ENCODE measurements around the gene COG4.

The COG4 gene

DNA sequence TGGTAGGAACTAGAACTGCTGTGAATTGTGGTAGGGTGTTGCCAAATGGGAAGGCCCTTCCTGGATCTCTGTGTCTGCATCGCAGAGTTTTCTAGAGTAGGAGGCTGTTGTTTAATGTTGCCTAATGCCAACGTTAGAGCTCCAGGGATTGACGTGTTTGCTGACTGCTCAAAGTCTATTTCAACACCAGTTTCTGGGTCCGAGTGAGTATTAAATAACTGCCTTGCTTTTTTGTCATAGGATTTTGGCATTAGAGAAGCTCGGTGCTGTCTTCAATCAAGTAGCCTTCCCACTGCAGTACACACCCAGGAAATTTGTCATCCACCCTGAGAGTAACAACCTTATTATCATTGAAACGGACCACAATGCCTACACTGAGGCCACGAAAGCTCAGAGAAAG, 40.3 kb upstream of the COG4 start:
- Histone ChIP-seq H3K9me3 (ENCODE audit: low read depth, low read length) (no peaks in the 10 kb centered on the region), H3K9ac (ENCODE audit: insufficient read length) (no peak overlapping the region), H3K36me3 (ENCODE audit: insufficient read depth, low read length) (peaks cover 92% of the 10 kb centered on the region), H3K27ac (no peak overlapping the region), H3K4me3 (no peak overlapping the region)
- no peak for TF ChIP-seq POLR2AphosphoS5 (IDR thresholded peaks at IDR 0.05; ENCODE audit: borderline replicate concordance, low read depth, low read length)
- TF ChIP-seq EZH2 (IDR thresholded peaks at IDR 0.05), result no peak
- no peak for TF ChIP-seq FOXP2 (optimal IDR thresholded peaks at IDR 0.05; ENCODE audit: control extremely low read depth, extremely low read length, insufficient read depth)
- DNase-seq (ENCODE audit: low read depth, low spot score), result no peak

DNA sequence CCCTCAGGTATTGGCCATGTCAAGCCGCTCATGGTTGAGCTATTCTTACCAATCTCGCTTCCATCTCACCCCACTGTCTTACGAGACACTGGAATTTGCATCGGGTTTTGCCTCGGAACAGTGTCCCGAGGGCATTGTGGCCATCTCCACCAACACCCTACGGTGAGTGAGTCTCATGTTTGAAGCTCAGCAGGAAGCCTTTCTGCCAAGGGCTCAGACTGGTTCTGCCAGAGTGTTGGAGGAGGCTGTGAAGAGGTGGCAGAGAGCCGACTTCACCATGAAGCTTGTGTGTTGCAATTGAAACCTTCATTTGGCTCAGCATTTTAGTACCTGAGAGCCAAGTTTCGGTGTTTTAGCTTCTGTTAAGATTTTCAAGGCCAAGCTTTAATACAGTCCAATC, 38.3 kb upstream of the COG4 start:
- no peak for DNase-seq (ENCODE audit: low read depth, low spot score)
- Histone ChIP-seq H3K9ac (ENCODE audit: insufficient read length) (no peak overlapping the region), H3K9me3 (ENCODE audit: low read depth, low read length) (no peaks in the 10 kb centered on the region), H3K36me3 (ENCODE audit: insufficient read depth, low read length) (peaks cover 89% of the 10 kb centered on the region), H3K27ac (no peak overlapping the region), H3K4me3 (no peak overlapping the region)
- no peak for TF ChIP-seq POLR2AphosphoS5 (IDR thresholded peaks at IDR 0.05; ENCODE audit: borderline replicate concordance, low read depth, low read length)

GRCh38 chr16:70556063-70556462, 32.7 kb upstream of the COG4 start:
- Histone ChIP-seq H3K4me3 (no peak overlapping the region), H3K9ac (ENCODE audit: insufficient read length) (no peak overlapping the region), H3K9me3 (ENCODE audit: low read depth, low read length) (no peaks in the 10 kb centered on the region), H3K27ac (no peak overlapping the region), H3K36me3 (ENCODE audit: insufficient read depth, low read length) (peaks cover 82% of the 10 kb centered on the region)
- TF ChIP-seq FOXP2 (optimal IDR thresholded peaks at IDR 0.05; ENCODE audit: control extremely low read depth, extremely low read length, insufficient read depth) (no peak), EZH2 (IDR thresholded peaks at IDR 0.05) (no peak), POLR2AphosphoS5 (IDR thresholded peaks at IDR 0.05; ENCODE audit: borderline replicate concordance, low read depth, low read length) (no peak)
- DNase-seq (ENCODE audit: low read depth, low spot score), result no peak

- H3K4me3 ChIP-seq, result no peak overlapping the region
- no peak overlapping the region for H3K9ac ChIP-seq (ENCODE audit: insufficient read length)
- peaks cover 83% of the 10 kb centered on the region for H3K36me3 ChIP-seq (ENCODE audit: insufficient read depth, low read length)
- TF ChIP-seq FOXP2 (optimal IDR thresholded peaks at IDR 0.05; ENCODE audit: control extremely low read depth, extremely low read length, insufficient read depth) (no peak), EZH2 (IDR thresholded peaks at IDR 0.05) (no peak), POLR2AphosphoS5 (IDR thresholded peaks at IDR 0.05; ENCODE audit: borderline replicate concordance, low read depth, low read length) (no peak)
- H3K27ac ChIP-seq, result no peak overlapping the region
- DNase-seq (ENCODE audit: low read depth, low spot score), result no peak
- H3K9me3 ChIP-seq (ENCODE audit: low read depth, low read length), result no peaks in the 10 kb centered on the region
Measured at GRCh38 chr16:70553645-70554044, 30.3 kb upstream of the COG4 start.

DNA sequence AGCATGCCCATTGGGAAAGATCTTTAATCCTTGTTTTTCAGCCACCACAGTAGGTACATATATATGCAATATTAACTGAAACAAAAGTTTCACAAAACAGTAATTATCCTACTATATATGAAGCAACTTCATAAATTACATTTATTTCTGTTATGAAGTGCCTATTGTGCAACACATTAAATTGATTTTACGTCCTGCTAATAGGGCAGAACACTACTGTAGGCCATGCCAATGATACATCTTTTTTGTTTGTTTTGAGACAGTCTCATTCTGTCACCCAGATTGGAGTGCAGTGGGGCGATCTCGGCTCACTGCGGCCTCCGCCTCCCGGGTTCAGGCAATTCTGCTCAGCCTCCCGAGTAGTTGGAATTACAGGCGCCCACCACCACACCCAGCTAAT, 29.3 kb upstream of the COG4 start:
- H3K36me3 ChIP-seq (ENCODE audit: insufficient read depth, low read length), result peaks cover 86% of the 10 kb centered on the region
- no peak overlapping the region for H3K4me3 ChIP-seq
- H3K9me3 ChIP-seq (ENCODE audit: low read depth, low read length), result no peaks in the 10 kb centered on the region
- H3K27ac ChIP-seq, result no peak overlapping the region
- H3K9ac ChIP-seq (ENCODE audit: insufficient read length), result no peak overlapping the region
- DNase-seq (ENCODE audit: low read depth, low spot score), result no peak
- TF ChIP-seq FOXP2 (optimal IDR thresholded peaks at IDR 0.05; ENCODE audit: control extremely low read depth, extremely low read length, insufficient read depth) (no peak), POLR2AphosphoS5 (IDR thresholded peaks at IDR 0.05; ENCODE audit: borderline replicate concordance, low read depth, low read length) (no peak), EZH2 (IDR thresholded peaks at IDR 0.05) (no peak)

GRCh38 chr16:70551788-70552187, 28.4 kb upstream of the COG4 start:
- Histone ChIP-seq H3K36me3 (ENCODE audit: insufficient read depth, low read length) (peaks cover 81% of the 10 kb centered on the region), H3K9me3 (ENCODE audit: low read depth, low read length) (no peaks in the 10 kb centered on the region), H3K27ac (no peak overlapping the region), H3K4me3 (no peak overlapping the region), H3K9ac (ENCODE audit: insufficient read length) (no peak overlapping the region)
- TF ChIP-seq POLR2AphosphoS5 (IDR thresholded peaks at IDR 0.05; ENCODE audit: borderline replicate concordance, low read depth, low read length) (no peak), EZH2 (IDR thresholded peaks at IDR 0.05) (no peak), FOXP2 (optimal IDR thresholded peaks at IDR 0.05; ENCODE audit: control extremely low read depth, extremely low read length, insufficient read depth) (no peak)
- no peak for DNase-seq (ENCODE audit: low read depth, low spot score)

- no peak for DNase-seq (ENCODE audit: low read depth, low spot score)
- TF ChIP-seq EZH2 (IDR thresholded peaks at IDR 0.05) (no peak), POLR2AphosphoS5 (IDR thresholded peaks at IDR 0.05; ENCODE audit: borderline replicate concordance, low read depth, low read length) (no peak), FOXP2 (optimal IDR thresholded peaks at IDR 0.05; ENCODE audit: control extremely low read depth, extremely low read length, insufficient read depth) (no peak)
- no peak overlapping the region for H3K4me3 ChIP-seq
- no peaks in the 10 kb centered on the region for H3K9me3 ChIP-seq (ENCODE audit: low read depth, low read length)
- H3K9ac ChIP-seq (ENCODE audit: insufficient read length), result no peak overlapping the region
- no peak overlapping the region for H3K27ac ChIP-seq
- peaks cover 78% of the 10 kb centered on the region for H3K36me3 ChIP-seq (ENCODE audit: insufficient read depth, low read length)
Measured at GRCh38 chr16:70550082-70550481, 26.7 kb upstream of the COG4 start.

GRCh38 chr16:70548936-70549335, 25.6 kb upstream of the COG4 start:
- Histone ChIP-seq H3K27ac (no peak overlapping the region), H3K4me3 (no peak overlapping the region), H3K9me3 (ENCODE audit: low read depth, low read length) (no peaks in the 10 kb centered on the region), H3K9ac (ENCODE audit: insufficient read length) (no peak overlapping the region), H3K36me3 (ENCODE audit: insufficient read depth, low read length) (peaks cover 76% of the 10 kb centered on the region)
- TF ChIP-seq POLR2AphosphoS5 (IDR thresholded peaks at IDR 0.05; ENCODE audit: borderline replicate concordance, low read depth, low read length) (no peak), FOXP2 (optimal IDR thresholded peaks at IDR 0.05; ENCODE audit: control extremely low read depth, extremely low read length, insufficient read depth) (no peak), EZH2 (IDR thresholded peaks at IDR 0.05) (no peak)
- DNase-seq (ENCODE audit: low read depth, low spot score), result no peak

GRCh38 chr16:70544548-70544947, 21.2 kb upstream of the COG4 start:
- peaks cover 80% of the 10 kb centered on the region for H3K36me3 ChIP-seq (ENCODE audit: insufficient read depth, low read length)
- no peak for TF ChIP-seq EZH2 (IDR thresholded peaks at IDR 0.05)
- H3K27ac ChIP-seq, result no peak overlapping the region

More at GRCh38 chr16:70544548-70544947, 21.2 kb upstream of the COG4 start:
- Histone ChIP-seq H3K4me3 (no peak overlapping the region), H3K9me3 (ENCODE audit: low read depth, low read length) (no peaks in the 10 kb centered on the region), H3K9ac (ENCODE audit: insufficient read length) (no peak overlapping the region)
- no peak for DNase-seq (ENCODE audit: low read depth, low spot score)

Measured in SK-N-MC (cell line).